HTERT RPE-1 (cell line): ENCODE measurements around the gene CDPF1.

Experiments
- in situ Hi-C: fragments of 300-500 bp; cut with MboI; formaldehyde crosslinking; loops from 4 replicates; pipeline ENCODE4 v1.14.3; 2020; ENCODE audit warnings: low sequenced_read_pairs

Gene CDPF1

DNA sequence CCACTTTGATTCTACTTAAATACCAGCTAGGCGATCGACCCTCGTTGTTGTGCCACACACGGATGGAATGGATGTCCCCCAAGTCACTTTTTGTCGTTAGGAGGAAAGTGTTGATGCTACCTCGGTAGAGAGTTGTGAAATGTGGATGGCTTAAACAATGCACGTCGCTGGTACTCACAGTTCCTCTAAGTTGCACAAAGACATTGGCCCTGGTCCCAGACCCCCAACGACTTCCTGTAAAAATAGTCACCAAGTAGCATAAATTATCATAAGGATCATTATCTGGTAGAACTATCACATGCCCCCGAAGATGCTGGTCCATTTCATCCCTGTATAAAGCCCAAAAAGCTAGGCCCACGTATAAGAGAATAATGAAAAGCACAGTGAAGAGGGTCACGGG is 9.3 kb upstream of the CDPF1 start:
- in situ Hi-C loops: no loop called here

DNA sequence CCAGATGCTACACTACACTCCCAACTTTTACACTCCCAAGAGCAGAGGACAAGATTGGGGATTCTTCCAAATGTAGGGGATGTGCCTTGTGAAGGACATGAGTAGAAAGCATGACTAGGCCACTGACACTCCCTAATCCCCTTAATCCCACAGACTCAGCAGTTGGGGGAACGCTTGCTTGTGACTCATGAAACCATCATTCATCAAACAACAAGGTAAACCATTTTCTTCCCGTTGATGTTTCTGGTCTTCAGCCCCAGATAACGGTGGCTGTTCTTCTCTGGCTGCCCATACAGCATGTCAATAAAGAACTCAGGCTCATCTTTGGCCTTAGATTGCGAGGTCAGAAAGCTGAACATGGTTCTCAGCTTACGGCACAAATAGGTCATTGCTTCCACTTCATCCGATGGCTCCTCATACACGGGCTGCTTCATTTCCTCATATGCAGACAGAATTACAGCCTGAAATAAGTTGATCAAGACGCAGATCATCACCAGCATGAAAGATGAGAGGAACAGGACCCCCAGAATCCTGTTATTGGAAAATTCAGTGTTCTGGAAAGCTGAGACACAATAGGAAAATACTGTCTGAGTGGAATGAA is 6.4 kb upstream of the CDPF1 start:
- in situ Hi-C loops: no loop called here

DNA sequence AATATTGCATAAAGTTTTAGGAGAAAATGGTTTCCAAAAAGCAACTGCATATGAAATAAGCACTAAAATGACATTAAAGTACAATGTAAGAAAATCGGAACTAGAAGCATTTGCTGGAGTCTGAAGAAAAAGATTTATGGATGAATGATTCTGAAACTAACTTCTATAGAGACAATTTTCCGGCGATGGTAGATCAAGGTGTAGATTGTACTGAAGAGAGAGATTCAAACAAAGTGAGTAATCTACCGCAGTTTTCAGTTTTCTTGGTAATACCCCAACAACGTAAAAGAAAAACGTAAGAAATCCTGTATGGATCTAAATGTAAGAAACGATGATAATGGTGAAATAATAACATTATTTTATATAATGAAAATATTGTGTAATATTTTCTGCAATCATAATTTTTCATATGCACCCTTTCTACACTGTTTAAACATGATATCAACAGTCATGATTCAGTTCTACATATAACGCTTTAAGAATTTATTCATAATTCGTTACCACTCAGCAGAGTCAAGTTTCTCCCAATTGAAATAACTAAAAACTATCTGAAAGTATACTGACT is 1.8 kb upstream of the CDPF1 start:
- in situ Hi-C loops: no loop called here

GRCh38 chr22:46251266-46251665 is 1.2 kb upstream of the CDPF1 start:
- in situ Hi-C loops: no loop called here

DNA sequence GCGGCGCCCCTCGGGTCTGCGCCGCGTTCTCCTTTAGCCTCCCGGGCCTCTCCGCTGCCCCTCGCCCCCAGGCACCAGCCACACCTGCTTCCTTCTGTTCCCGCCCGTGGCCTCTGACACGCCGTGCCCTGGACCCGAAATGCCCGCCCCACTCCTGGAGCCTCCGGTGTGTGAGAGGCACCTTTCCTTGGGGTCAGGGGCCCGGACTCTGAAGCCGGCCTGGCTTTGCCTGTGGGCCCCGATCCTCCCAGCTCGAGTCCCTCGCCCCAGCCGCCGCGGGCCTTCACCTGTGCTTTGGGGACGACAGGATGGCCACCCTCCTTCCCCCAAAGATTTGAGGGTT is 661 bp upstream of the CDPF1 start:
- in situ Hi-C loops: no loop called here

DNA sequence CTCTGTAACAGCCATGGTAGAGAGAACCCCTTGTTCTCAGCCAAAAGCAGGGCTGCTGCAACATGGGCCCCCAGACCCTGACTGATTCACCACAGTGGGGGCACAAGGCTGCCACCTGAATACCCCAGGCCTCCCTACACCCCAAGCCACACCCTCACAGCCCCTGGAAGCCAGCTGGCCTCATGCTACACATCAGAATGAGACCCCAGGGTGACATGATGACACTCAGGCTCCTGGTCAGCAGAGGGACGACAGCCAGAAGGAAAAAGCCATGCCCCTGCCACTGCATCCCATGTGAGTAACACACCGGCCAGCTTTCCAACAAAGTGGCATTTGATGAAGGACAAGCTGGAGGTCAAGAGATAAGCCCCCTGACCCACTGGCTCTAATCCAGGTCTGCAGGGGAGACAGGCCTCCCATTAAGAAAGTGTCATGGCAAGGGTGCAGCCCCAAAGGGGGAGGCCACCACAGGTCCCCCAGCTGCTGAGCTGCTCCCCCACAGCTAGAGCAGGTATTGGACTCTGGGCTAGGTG is 2.6 kb downstream of the CDPF1 start:
- in situ Hi-C loops: no loop called here

DNA sequence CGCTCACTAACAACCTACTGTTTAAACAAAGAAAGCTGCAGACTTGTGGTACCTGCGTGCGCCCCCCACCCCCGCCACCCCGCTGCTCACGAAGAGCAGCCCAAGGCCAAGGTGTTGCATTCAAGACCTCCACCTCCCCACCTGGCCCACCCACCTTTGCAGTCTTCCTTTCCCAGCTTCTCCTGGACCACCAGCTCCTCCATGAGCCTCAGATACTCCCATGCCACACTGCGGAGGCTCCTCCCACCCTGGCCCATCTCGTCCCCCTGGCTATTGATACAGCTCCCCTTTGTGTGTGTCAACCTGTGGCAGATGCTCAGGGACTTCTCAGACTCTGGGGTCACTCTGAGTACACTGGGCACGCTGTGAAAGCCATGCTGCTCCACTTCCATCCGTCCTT is 3.9 kb downstream of the CDPF1 start:
- in situ Hi-C loops: no loop called here

GRCh38 chr22:46245511-46245910 is 4.6 kb downstream of the CDPF1 start:
- in situ Hi-C loops: no loop called here

DNA sequence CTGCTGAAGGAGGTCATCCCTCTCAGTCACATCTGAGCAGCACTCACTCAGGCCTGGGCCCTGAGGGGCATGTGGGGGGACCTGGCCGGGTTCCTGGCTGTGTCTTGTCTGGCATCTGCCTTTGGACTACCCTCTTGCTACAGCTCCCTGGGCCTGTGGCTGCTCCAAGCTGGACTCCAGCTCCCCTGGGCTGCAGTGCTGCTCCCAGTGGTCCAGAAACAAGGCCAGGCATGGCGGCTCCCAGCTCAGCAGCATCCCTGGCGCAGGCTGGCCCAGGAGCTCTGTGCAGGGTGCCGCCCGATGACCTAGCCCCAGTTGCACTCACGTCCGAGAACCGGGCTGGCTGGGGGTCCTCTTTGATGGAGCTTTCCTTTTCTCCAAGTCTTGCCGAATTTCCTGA is 5.3 kb downstream of the CDPF1 start:
- in situ Hi-C loops: no loop called here

GRCh38 chr22:46242076-46242475 is 8.0 kb downstream of the CDPF1 start:
- in situ Hi-C loops: no loop called here

DNA sequence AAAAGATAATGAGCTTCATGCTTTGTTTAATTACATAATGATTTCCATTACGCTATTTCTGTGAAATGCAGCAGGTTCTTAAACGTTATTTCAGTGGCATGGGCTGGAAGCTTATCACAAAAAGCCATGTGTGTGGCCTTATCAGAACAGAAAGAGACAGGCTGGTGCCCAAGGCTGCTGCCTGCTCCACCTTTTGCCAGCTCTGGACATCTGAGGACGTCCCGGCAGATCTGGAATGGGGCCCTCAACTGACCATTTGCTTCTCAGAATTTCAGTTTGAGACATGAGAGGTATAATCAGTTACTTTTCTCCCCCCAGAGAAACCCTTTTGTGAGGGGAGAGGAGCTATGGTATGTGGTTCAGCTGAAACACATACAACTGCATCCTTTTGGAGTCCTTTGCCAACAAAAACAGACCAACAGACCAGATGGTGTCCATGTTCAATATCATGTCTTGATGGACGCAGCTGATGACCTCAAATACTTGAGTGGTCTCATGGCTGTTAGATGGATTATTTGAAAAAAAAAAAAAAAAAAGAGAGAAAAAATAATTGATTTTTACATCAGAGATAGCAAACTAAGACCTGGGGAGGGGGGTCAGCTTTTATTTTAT is 8.6 kb downstream of the CDPF1 start:
- in situ Hi-C loops: no loop called here

DNA sequence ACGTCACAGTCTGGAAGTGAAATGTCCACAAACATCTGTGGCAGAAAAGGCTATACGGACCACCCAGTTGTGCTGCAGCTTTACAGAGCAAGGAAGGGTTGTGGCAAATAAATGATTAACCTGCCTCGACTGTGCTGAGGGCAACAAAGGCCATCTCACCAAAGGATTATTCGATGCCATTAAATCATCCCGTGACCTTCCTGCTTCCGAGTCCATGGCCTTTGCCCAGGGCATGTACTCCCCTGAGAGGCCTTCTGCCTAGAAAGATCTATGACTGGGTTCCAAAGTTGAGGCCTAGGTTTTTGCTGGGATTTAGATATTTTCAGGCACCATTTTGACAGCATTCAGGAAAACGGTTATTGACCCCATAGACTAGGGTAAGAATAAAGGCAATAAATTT is 9.2 kb downstream of the CDPF1 start:
- in situ Hi-C loops: no loop called here

- in situ Hi-C loops: no loop called here
Measured at GRCh38 chr22:46240506-46240905, 9.6 kb downstream of the CDPF1 start.

- in situ Hi-C loops: no loop called here
Measured at GRCh38 chr22:46240073-46240472, 10.0 kb downstream of the CDPF1 start.

GRCh38 chr22:46239261-46240048 is 10.6 kb downstream of the CDPF1 start:
- in situ Hi-C loops: no loop called here

- in situ Hi-C loops: no loop called here
Measured at GRCh38 chr22:46238541-46238940, 11.6 kb downstream of the CDPF1 start.

DNA sequence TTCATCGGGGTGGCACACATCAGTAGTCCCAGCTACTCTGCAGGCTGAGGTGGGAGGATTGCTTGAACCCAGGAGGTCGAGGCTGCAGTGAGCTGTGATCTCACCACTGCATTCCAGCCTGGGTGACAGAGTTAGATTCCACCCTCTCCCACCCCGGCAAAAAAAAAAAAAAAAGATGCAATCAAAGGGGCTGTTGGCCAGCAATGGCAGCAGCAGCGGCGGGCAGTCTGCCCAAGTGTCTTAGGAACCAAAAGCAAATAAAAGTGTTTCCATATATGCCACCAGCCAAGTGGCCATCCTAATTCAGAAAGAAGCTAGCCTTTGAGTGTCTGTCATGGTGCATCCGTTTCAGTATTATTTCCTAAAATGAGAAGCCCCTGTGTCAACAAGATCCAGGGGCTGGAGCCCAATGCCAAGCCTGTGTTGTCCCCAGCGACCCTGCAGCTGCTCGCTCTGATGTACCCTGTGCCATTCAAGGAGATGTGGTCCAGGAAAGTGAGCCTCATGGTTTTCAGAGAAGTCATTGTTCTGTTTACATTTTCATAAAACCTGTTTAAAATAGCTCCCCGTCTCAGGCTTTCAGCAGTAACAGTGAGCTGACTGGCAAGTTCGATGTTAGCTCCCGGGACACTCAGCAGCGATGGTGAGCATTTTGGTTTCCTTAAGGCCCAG is 12.5 kb downstream of the CDPF1 start:
- in situ Hi-C loops: no loop called here

- in situ Hi-C loops: no loop called here
Measured at GRCh38 chr22:46234969-46235368, 15.1 kb downstream of the CDPF1 start.

DNA sequence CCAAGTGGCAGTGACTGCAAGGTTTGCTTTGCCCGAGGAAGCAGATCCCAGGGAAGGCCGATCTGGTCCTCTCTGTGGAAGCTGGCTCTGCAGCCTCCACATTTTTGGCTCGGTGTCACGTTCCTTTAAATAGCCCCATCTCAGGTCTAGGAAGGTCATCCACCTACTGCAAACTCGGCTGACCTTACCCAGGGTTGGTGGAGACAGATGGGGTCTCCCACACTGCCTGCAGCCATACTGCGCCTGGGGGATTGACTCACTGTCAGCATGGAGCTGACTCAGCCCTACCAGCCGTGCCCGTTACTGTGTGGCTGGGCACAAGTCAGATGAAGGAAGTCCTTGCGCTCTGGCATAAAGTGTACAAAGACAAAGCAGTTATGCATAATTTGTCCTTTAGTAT is 16.9 kb downstream of the CDPF1 start:
- in situ Hi-C loops: no loop called here

DNA sequence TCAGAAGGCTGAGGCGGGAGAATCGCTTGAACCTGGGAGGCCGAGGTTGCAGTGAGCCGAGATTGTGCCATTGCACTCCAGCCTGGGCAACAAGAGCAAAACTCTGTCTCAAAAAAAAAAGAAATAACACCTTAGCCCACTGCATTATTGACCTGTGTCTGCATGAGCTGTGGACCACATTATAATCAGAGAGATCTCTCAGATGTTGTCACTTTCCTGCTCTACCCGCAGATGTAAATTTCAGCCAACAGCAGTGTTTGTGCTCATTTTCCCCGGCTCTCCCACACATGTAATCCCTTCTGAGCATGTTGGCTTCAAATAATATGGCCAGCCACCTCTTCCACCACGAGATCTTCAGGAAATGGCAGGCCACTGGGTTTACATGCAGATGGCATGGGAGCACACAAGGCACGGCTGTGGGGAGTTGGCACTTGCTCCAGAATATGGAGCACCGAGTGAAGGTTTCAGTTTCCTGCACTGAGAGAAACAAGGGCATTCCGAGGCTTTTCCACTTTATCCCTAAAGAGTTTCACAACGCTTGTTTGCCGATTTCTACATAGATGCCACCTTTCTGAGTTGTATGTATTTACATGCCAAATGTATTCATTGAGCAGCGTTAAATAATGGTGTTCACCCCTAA is 19.7 kb downstream of the CDPF1 start:
- in situ Hi-C loops: no loop called here

DNA sequence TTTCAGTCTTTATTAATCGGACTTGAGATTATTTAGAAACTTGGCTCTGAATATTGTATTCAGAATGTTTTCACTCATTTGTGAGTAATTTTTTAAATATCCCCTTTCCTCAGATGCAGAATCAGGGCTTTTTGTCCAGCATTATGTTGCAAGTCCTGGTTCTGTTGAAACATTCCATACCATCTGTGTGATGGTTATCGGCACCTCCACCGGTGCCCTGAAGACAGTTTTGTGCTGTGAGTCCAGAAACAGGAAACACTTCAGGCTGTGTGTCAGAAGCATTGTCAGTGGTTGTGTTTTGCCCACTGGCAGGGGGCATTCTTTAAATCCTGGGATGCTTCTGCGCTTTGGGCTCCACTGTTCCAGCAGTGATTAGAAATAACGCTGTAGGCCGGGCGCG is 20.4 kb downstream of the CDPF1 start:
- in situ Hi-C loops: no loop called here
